IMR-90 (cell line): ENCODE data around the gene ZCCHC7. TPM values are rescaled to one million over a fixed set of nuclear protein-coding genes. Genes with fewer than 3 reads are reported as not detected.

ENCODE experiments used
- ATAC-seq: fragments of 200-7000 bp; cut with Tn5 transposase; 2 replicates; pipeline ENCODE4 v1.9.1; 2020; ENCODE audit warnings: low read depth, mild to moderate bottlenecking, moderate library complexity
- BruUV-seq: library from RNA; stranded (reverse); fragments of 400-500 nt; replicated peaks from 2 replicates; lab custom pipeline; 2021; lab: Mats Ljungman, UMichigan
- CTCF ChIA-PET: fragments of 300-600 bp; formaldehyde crosslinking; extraction: SDS; loops from one replicate; lab custom pipeline; 2021; ENCODE audit warnings: antibody characterized with exemption; lab: Yijun Ruan, JAX
- POLR2A ChIA-PET: fragments of 300-600 bp; sonication (Branson Sonifier 250); formaldehyde crosslinking; loops from one replicate; lab custom pipeline; 2022; ENCODE audit warnings: antibody characterized with exemption; ENCODE audit not compliant: unreplicated experiment; lab: Charles Lee
- DNase-seq: peaks from one replicate; pipeline ENCODE4 v3.0.0; 2013
- H2AFZ ChIP-seq: replicated peaks from 2 replicates; pipeline ENCODE3; 2013; ENCODE audit warnings: low read length, mild to moderate bottlenecking; ENCODE audit not compliant: poor library complexity
- H2AK5ac ChIP-seq: 2 replicates; pipeline ENCODE4 v1.6.1; 2013; ENCODE audit warnings: low read depth, low read length, inconsistent platforms
- H2AK9ac ChIP-seq: replicated peaks from 2 replicates; pipeline ENCODE3; 2013; ENCODE audit warnings: mild to moderate bottlenecking, low read depth, low read length, moderate library complexity; ENCODE audit not compliant: poor library complexity
- H2BK120ac ChIP-seq: 2 replicates; pipeline ENCODE4 v1.6.1; 2013; ENCODE audit warnings: low read depth, low read length, inconsistent platforms
- H2BK15ac ChIP-seq: 3 replicates; pipeline ENCODE4 v1.6.1; 2013; ENCODE audit warnings: low read depth, low read length, inconsistent platforms
- H2BK20ac ChIP-seq: 2 replicates; pipeline ENCODE4 v1.6.1; 2013; ENCODE audit warnings: low read depth, mild to moderate bottlenecking, inconsistent platforms, low read length, moderate library complexity
- H2BK5ac ChIP-seq: 2 replicates; pipeline ENCODE4 v1.6.1; 2013; ENCODE audit warnings: mild to moderate bottlenecking, low read depth, low read length, inconsistent platforms; ENCODE audit not compliant: poor library complexity, severe bottlenecking
- H3K14ac ChIP-seq: replicated peaks from 2 replicates; pipeline ENCODE4 v1.6.1; 2013; ENCODE audit warnings: low read depth, low read length, inconsistent platforms
- H3K18ac ChIP-seq: 2 replicates; pipeline ENCODE4 v1.6.1; 2013; ENCODE audit warnings: low read depth, low read length, control low read depth
- H3K23ac ChIP-seq: 2 replicates; pipeline ENCODE4 v1.6.1; 2013; ENCODE audit warnings: low read depth, low read length, inconsistent platforms
- H3K27ac ChIP-seq: 2 replicates; pipeline ENCODE4 v1.5.1; 2013; ENCODE audit warnings: mild to moderate bottlenecking, control low read depth, low read length; ENCODE audit not compliant: insufficient read depth
- H3K27me3 ChIP-seq: 2 replicates; pipeline ENCODE4 v1.6.1; 2013; ENCODE audit warnings: low read length; ENCODE audit not compliant: control insufficient read depth, insufficient read depth
- H3K36me3 ChIP-seq: 2 replicates; pipeline ENCODE4 v1.6.1; 2013; ENCODE audit warnings: low read length, mixed read lengths; ENCODE audit not compliant: control insufficient read depth, insufficient read depth
- H3K4ac ChIP-seq: 2 replicates; pipeline ENCODE4 v1.6.1; 2013; ENCODE audit warnings: low read depth, low read length, inconsistent platforms
- H3K4me1 ChIP-seq: 2 replicates; pipeline ENCODE4 v1.6.1; 2013; ENCODE audit warnings: low read length, mixed read lengths; ENCODE audit not compliant: control insufficient read depth, insufficient read depth
- H3K4me2 ChIP-seq: 2 replicates; pipeline ENCODE4 v1.6.1; 2013; ENCODE audit warnings: low read depth, mild to moderate bottlenecking, control low read depth, low read length, moderate library complexity
- H3K4me3 ChIP-seq: 2 replicates; pipeline ENCODE4 v1.5.1; 2013; ENCODE audit warnings: low read depth, mild to moderate bottlenecking, control low read depth, low read length, moderate library complexity; ENCODE audit not compliant: insufficient read depth
- H3K56ac ChIP-seq: 2 replicates; pipeline ENCODE4 v1.6.1; 2013; ENCODE audit warnings: low read length, inconsistent platforms; ENCODE audit not compliant: insufficient read depth; ENCODE audit errors: extremely low read depth
- H3K79me1 ChIP-seq, 2 experiments: 2 replicates each; pipeline ENCODE4 v1.6.1; 2013; ENCODE audit warnings: low read length in 2 of 2, inconsistent platforms in 1 of 2, low read depth in 1 of 2
- H3K9ac ChIP-seq: 2 replicates; pipeline ENCODE4 v1.6.1; 2013; ENCODE audit warnings: low read depth, low read length, control low read depth
- H3K9me1 ChIP-seq: 2 replicates; pipeline ENCODE4 v1.6.1; 2013; ENCODE audit warnings: low read length, inconsistent platforms; ENCODE audit not compliant: insufficient read depth
- H3K9me3 ChIP-seq: 2 replicates; pipeline ENCODE4 v1.6.1; 2013; ENCODE audit warnings: low read length; ENCODE audit not compliant: control insufficient read depth, insufficient read depth
- H4K20me1 ChIP-seq: 2 replicates; pipeline ENCODE4 v1.6.1; 2013; ENCODE audit warnings: low read length, inconsistent platforms; ENCODE audit not compliant: insufficient read depth
- H4K5ac ChIP-seq: 2 replicates; pipeline ENCODE4 v1.6.1; 2013; ENCODE audit warnings: mild to moderate bottlenecking, low read depth, low read length, control low read depth
- H4K8ac ChIP-seq, 2 experiments: 2 replicates each; pipeline ENCODE4 v1.6.1; 2013; ENCODE audit warnings: low read depth in 2 of 2, low read length in 2 of 2, control low read depth in 1 of 2, inconsistent platforms in 1 of 2
- H4K91ac ChIP-seq: 2 replicates; pipeline ENCODE4 v1.6.1; 2013; ENCODE audit warnings: low read depth, low read length, inconsistent platforms; ENCODE audit not compliant: insufficient read depth
- BHLHE40 ChIP-seq: fragments of 150-350 bp; IDR thresholded peaks from 2 replicates; pipeline ENCODE4 v1.6.1; 2016; ENCODE audit warnings: mild to moderate bottlenecking, low read depth, low read length
- CEBPB ChIP-seq: IDR thresholded peaks from 2 replicates; pipeline ENCODE4 v1.6.1; 2012; ENCODE audit warnings: low read depth, low read length, improper control_type of control experiment
- CTCF ChIP-seq: conservative IDR thresholded peaks from 2 replicates; pipeline ENCODE4 v1.5.1; 2012; ENCODE audit warnings: mild to moderate bottlenecking, low read depth, low read length, improper control_type of control experiment
- ELK1 ChIP-seq: fragments of 150-350 bp; IDR thresholded peaks from 2 replicates; pipeline ENCODE4 v1.6.1; 2016; ENCODE audit warnings: low read depth, mild to moderate bottlenecking, low read length, moderate library complexity, borderline replicate concordance
- FOS ChIP-seq: fragments of 150-350 bp; IDR thresholded peaks from 2 replicates; pipeline ENCODE4 v1.6.1; 2016; ENCODE audit warnings: low read depth, low read length
- MAFK ChIP-seq: IDR thresholded peaks from 2 replicates; pipeline ENCODE4 v1.6.1; 2012; ENCODE audit warnings: low read depth, low read length, improper control_type of control experiment
- MAZ ChIP-seq: IDR thresholded peaks from 2 replicates; pipeline ENCODE4 v1.6.1; 2012; ENCODE audit warnings: low read depth, mild to moderate bottlenecking, low read length, improper control_type of control experiment, moderate library complexity, borderline replicate concordance
- MXI1 ChIP-seq: IDR thresholded peaks from 2 replicates; pipeline ENCODE4 v1.6.1; 2012; ENCODE audit warnings: low read depth, mild to moderate bottlenecking, low read length, moderate library complexity, borderline replicate concordance
- NFE2L2 ChIP-seq: fragments of 150-350 bp; IDR thresholded peaks from 2 replicates; pipeline ENCODE4 v1.6.1; 2016; ENCODE audit warnings: low read depth, mild to moderate bottlenecking, low read length
- POLR2A ChIP-seq: IDR thresholded peaks from 2 replicates; pipeline ENCODE4 v1.6.1; 2012; ENCODE audit warnings: mild to moderate bottlenecking, low read depth, low read length
- RAD21 ChIP-seq: IDR thresholded peaks from 2 replicates; pipeline ENCODE4 v1.6.1; 2012; ENCODE audit warnings: low read length, improper control_type of control experiment
- RCOR1 ChIP-seq: IDR thresholded peaks from 2 replicates; pipeline ENCODE4 v1.6.1; 2012; ENCODE audit warnings: mild to moderate bottlenecking, low read length, improper control_type of control experiment; ENCODE audit not compliant: insufficient replicate concordance
- RFX5 ChIP-seq: IDR thresholded peaks from 2 replicates; pipeline ENCODE4 v1.8.0; 2012; ENCODE audit warnings: low read depth, mild to moderate bottlenecking, low read length, moderate library complexity
- USF2 ChIP-seq: fragments of 150-350 bp; IDR thresholded peaks from 2 replicates; pipeline ENCODE4 v1.6.1; 2017; ENCODE audit warnings: mild to moderate bottlenecking, antibody characterized with exemption, low read length, low read depth
- WGBS, 2 experiments: methylation state at CpG; one replicate each; pipeline versions ENCODE4 v1.1.5 to v1.1.7; 2013; ENCODE audit warnings: missing lambda C conversion rate in 2 of 2; ENCODE audit not compliant: insufficient read length in 1 of 2; ENCODE audit errors: extremely low coverage in 2 of 2; 5-methylcytosine and 5-hydroxymethylcytosine counted together
- dilution Hi-C: fragments of 300-500 bp; cut with HindIII; formaldehyde crosslinking; loops from one replicate; pipeline ENCODE4 v1.14.3; 2018; ENCODE audit warnings: low sequenced_read_pairs; ENCODE audit not compliant: unreplicated experiment
- in situ Hi-C: fragments of 300-500 bp; cut with MboI; formaldehyde crosslinking; loops from 3 replicates; pipeline ENCODE4 v1.14.3; 2019; ENCODE audit warnings: low sequenced_read_pairs, inconsistent platforms, mixed read lengths
- intact Hi-C: fragments of 100-400 bp; cut with micrococcal nuclease; formaldehyde crosslinking; loops from 2 replicates; pipeline ENCODE4 v1.10.0; 2022
- polyA plus RNA-seq, 3 experiments: library from polyadenylated mRNA; depleted of rRNA; stranded (reverse); fragments of >200 nt; gene quantifications; 2 replicates each; pipeline ENCODE4 v1.2.3, GENCODE V29; 2012; ENCODE audit warnings: low replicate concordance in 1 of 3
- total RNA-seq: library from RNA; depleted of rRNA; stranded (reverse); fragments of >200 nt; gene quantifications from 2 replicates; pipeline ENCODE4 v1.2.3, GENCODE V29; 2012

Gene ZCCHC7
- total and polyA plus RNA-seq, 2 of the 4 experiments (the other 2 are of a cell fraction), result 13.6 to 28.7 TPM

- no peak for DNase-seq
- Histone ChIP-seq H2AK5ac (no peak overlapping the region), H4K91ac (no peak overlapping the region), H2AFZ (no peak overlapping the region), H3K23ac (no peak overlapping the region), H3K56ac (no peak overlapping the region), H2AK9ac (no peak overlapping the region), H3K14ac (no peak overlapping the region), H2BK20ac (no peak overlapping the region), H4K20me1 (no peaks in the 10 kb centered on the region; the same call in 1 of the 2 replicates), H2BK5ac (no peak overlapping the region), H3K9ac (no peak overlapping the region), H3K79me1 (peaks cover 5 to 11% of the 10 kb centered on the region in 2 experiments; a peak in 2 of 4 replicates), H3K4me3 (no peak overlapping the region), H3K36me3 (no peaks in the 10 kb centered on the region), H3K4me2 (no peak overlapping the region), H3K9me1 (no peaks in the 10 kb centered on the region), H3K4me1 (no peaks in the 10 kb centered on the region), H3K4ac (no peak overlapping the region), H4K8ac (no peak overlapping the region), H4K5ac (no peak overlapping the region), H2BK15ac (no peak overlapping the region), H2BK120ac (no peak overlapping the region), H3K9me3 (no peaks in the 10 kb centered on the region), H3K27me3 (no peaks in the 10 kb centered on the region), H3K18ac (no peak overlapping the region), H3K27ac (no peak overlapping the region)
- no peak for ATAC-seq
- BruUV-seq, result no TSS peak
- no CpG with 5 or more reads among the region's 4 CpGs for WGBS, 2 experiments
- dilution Hi-C loops (no loop called here), in situ Hi-C loops (loop anchor here (25.0 kb wide), 1 partner anchor 391 kb away; no protein-coding TSS in a partner anchor), intact Hi-C loops (loop anchor here (10.0 kb wide), 1 partner anchor 49 kb away; no protein-coding TSS in a partner anchor)
- POLR2A ChIA-PET, result no interaction called here
- CTCF ChIA-PET, result no interaction called here
- TF ChIP-seq RAD21 (no peak), RCOR1 (no peak), MXI1 (no peak), MAFK (no peak), RFX5 (no peak), FOS (no peak), CTCF (no peak), MAZ (no peak), POLR2A (no peak), ELK1 (no peak), USF2 (no peak), NFE2L2 (no peak), BHLHE40 (no peak), CEBPB (no peak)
Observed at GRCh38 chr9:37253377-37253937, 133.1 kb downstream of the ZCCHC7 start.
